B cell (primary cell): ENCODE measurements around the gene SUGP2.

Experiments
- CTCF ChIP-seq: fragments of 200-600 bp; IDR thresholded peaks from one replicate; pipeline ENCODE4 v1.8.0; 2022; ENCODE audit warnings: antibody characterized with exemption, mild to moderate bottlenecking
- EZH2 ChIP-seq: IDR thresholded peaks from 2 replicates; pipeline ENCODE4 v1.6.1; 2012; ENCODE audit warnings: borderline replicate concordance, low read depth, mild to moderate bottlenecking, moderate library complexity, low read length; ENCODE audit not compliant: insufficient read depth, poor library complexity, severe bottlenecking

GRCh38 chr19:19022380-19022961 lies 10.8 kb downstream of the SUGP2 start:
- TF ChIP-seq CTCF (no peak), EZH2 (no peak)
